Keratinocyte (primary cell): Measurements from ENCODE around the gene SESTD1. TPM values are rescaled to one million over a fixed set of nuclear protein-coding genes. Genes with fewer than 3 reads are reported as not detected.
"Not testable (repeated sequence)": the region's sequence is repeated elsewhere in the genome, so short reads cannot be mapped to it uniquely, and the experiment has no call there.

Experiments
- DNase-seq: peaks from one replicate; pipeline ENCODE4 v3.0.0-alpha.2; 2011; ENCODE audit warnings: low read depth, missing footprints, low spot score
- FAIRE-seq: peaks from 2 replicates; lab custom pipeline; 2011; peaks lifted over from hg19 to GRCh38; lab: Jason Lieb, UNC
- H2AFZ ChIP-seq: 2 replicates; pipeline ENCODE4 v1.6.0; 2012; ENCODE audit warnings: low read length, control low read depth, inconsistent platforms; ENCODE audit not compliant: control insufficient read depth
- H3K27ac ChIP-seq: 2 replicates; pipeline ENCODE4 v1.5.1; 2011; ENCODE audit warnings: low read length; ENCODE audit not compliant: control insufficient read depth, insufficient read depth
- H3K27me3 ChIP-seq: 3 replicates; pipeline ENCODE4 v1.6.0; 2011; ENCODE audit warnings: low read length; ENCODE audit not compliant: control insufficient read depth, insufficient read depth; ENCODE audit errors: extremely low read depth
- H3K36me3 ChIP-seq, 2 experiments: 2 replicates in 1 of 2; 3 replicates in 1 of 2; pipeline ENCODE4 v1.5.1; 2011; ENCODE audit warnings: low read length in 2 of 2, mild to moderate bottlenecking in 1 of 2; ENCODE audit not compliant: control insufficient read depth in 2 of 2, insufficient read depth in 2 of 2; ENCODE audit errors: extremely low read depth in 1 of 2
- H3K4me1 ChIP-seq: 3 replicates; pipeline ENCODE4 v1.5.1; 2011; ENCODE audit warnings: low read length; ENCODE audit not compliant: control insufficient read depth, insufficient read depth; ENCODE audit errors: extremely low read depth
- H3K4me2 ChIP-seq: 3 replicates; pipeline ENCODE4 v1.6.0; 2011; ENCODE audit warnings: low read depth, low read length; ENCODE audit not compliant: control insufficient read depth, insufficient read depth; ENCODE audit errors: extremely low read depth
- H3K4me3 ChIP-seq, 3 experiments: fragments of 200-600 bp in 1 of 3; sonication (generic) in 1 of 3; 2 replicates in 2 of 3; 3 replicates in 1 of 3; pipeline ENCODE4 v1.5.1; 2011 to 2016; ENCODE audit warnings: low read length in 3 of 3, mild to moderate bottlenecking in 3 of 3, control low read depth in 2 of 3, inconsistent platforms in 1 of 3, low read depth in 1 of 3, mixed read lengths in 1 of 3, mixed run types in 1 of 3, moderate library complexity in 1 of 3; ENCODE audit not compliant: control insufficient read depth in 2 of 3, insufficient read depth in 2 of 3; ENCODE audit errors: extremely low read depth in 1 of 3
- H3K79me2 ChIP-seq: 2 replicates; pipeline ENCODE4 v1.6.0; 2012; ENCODE audit warnings: low read length; ENCODE audit not compliant: control insufficient read depth, insufficient read depth
- H3K9ac ChIP-seq: 3 replicates; pipeline ENCODE4 v1.6.0; 2011; ENCODE audit warnings: low read length; ENCODE audit not compliant: control insufficient read depth, insufficient read depth; ENCODE audit errors: extremely low read depth
- H3K9me1 ChIP-seq: 3 replicates; pipeline ENCODE4 v1.6.0; 2011; ENCODE audit warnings: low read length; ENCODE audit not compliant: control insufficient read depth, insufficient read depth; ENCODE audit errors: extremely low read depth
- H3K9me3 ChIP-seq: 2 replicates; pipeline ENCODE4 v1.5.1; 2012; ENCODE audit warnings: low read depth, low read length; ENCODE audit not compliant: control insufficient read depth
- H4K20me1 ChIP-seq: 3 replicates; pipeline ENCODE4 v1.6.0; 2011; ENCODE audit warnings: low read length; ENCODE audit not compliant: control insufficient read depth, insufficient read depth; ENCODE audit errors: extremely low read depth
- EZH2 ChIP-seq: IDR thresholded peaks from one replicate; pipeline ENCODE4 v1.6.1; 2012; ENCODE audit warnings: inconsistent platforms, mild to moderate bottlenecking, low read length, moderate library complexity
- dilution Hi-C: fragments of 300-500 bp; cut with MboI; formaldehyde crosslinking; loops from one replicate; pipeline ENCODE4 v1.7.0; 2020; ENCODE audit warnings: low sequenced_read_pairs; ENCODE audit not compliant: extremely low pct_ligation_motif_present
- polyA plus RNA-seq, 5 experiments: library from polyadenylated mRNA; depleted of rRNA in 3 of 5; stranded (reverse) in 3 of 5; stranded (forward) in 1 of 5; unstranded in 1 of 5; fragments of >200 nt; gene quantifications; 1 replicate in 1 of 5; 2 replicates in 3 of 5; 3 replicates in 1 of 5; pipeline versions ENCODE4 v1.2.1 to v1.2.3, GENCODE V29; 2011 to 2012; ENCODE audit warnings: missing spikeins in 2 of 5, low read depth in 1 of 5, low replicate concordance in 1 of 5
- TF ChIP-seq, protein P1 (sequence below), 3 experiments: IDR thresholded peaks in 1 of 3; conservative IDR thresholded peaks in 1 of 3; optimal IDR thresholded peaks in 1 of 3; 2 replicates in 2 of 3; 3 replicates in 1 of 3; pipeline versions ENCODE3 to v1.5.1; 2011; ENCODE audit warnings: low read length in 3 of 3, mild to moderate bottlenecking in 3 of 3, moderate library complexity in 2 of 3, control low read depth in 1 of 3, inconsistent platforms in 1 of 3; ENCODE audit not compliant: insufficient read depth in 2 of 3; ENCODE audit errors: extremely low read depth in 1 of 3

Gene SESTD1
- polyA plus RNA-seq, 1 donor (not counting 4 experiments of a cell fraction or from before 2014, with no cell fraction given), result 22.3 TPM

DNA sequence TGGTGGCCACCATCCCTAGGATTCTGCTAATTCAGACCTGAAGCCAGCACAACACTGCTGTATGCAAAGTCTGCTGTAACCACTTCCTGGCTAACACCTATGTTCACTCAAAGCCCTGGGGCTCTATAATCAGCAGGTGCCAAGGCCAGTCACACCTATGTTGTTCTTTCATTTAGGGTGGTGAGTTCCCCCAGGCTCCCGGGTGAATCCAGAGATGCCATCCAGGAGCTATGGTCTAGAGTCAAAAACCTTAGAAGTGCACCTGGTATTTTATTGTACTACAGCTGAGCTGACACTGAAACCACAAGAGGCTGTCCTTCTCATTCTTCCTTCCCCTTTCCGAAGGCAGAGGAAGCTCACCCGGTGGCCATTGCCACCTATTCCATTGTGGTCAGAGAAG is 168.5 kb downstream of the SESTD1 start:
- Histone ChIP-seq H3K9ac (no peak overlapping the region), H3K4me2 (no peak overlapping the region), H4K20me1 (no peaks in the 10 kb centered on the region), H3K27me3 (no peaks in the 10 kb centered on the region), H2AFZ (no peak overlapping the region), H3K4me3 (no peak overlapping the region), H3K9me1 (no peaks in the 10 kb centered on the region), H3K36me3 (no peaks in the 10 kb centered on the region), H3K79me2 (no peaks in the 10 kb centered on the region), H3K4me1 (no peaks in the 10 kb centered on the region), H3K9me3 (no peaks in the 10 kb centered on the region), H3K27ac (no peak overlapping the region)
- FAIRE-seq (no peak), DNase-seq (no peak)
- TF ChIP-seq, protein P1, sequence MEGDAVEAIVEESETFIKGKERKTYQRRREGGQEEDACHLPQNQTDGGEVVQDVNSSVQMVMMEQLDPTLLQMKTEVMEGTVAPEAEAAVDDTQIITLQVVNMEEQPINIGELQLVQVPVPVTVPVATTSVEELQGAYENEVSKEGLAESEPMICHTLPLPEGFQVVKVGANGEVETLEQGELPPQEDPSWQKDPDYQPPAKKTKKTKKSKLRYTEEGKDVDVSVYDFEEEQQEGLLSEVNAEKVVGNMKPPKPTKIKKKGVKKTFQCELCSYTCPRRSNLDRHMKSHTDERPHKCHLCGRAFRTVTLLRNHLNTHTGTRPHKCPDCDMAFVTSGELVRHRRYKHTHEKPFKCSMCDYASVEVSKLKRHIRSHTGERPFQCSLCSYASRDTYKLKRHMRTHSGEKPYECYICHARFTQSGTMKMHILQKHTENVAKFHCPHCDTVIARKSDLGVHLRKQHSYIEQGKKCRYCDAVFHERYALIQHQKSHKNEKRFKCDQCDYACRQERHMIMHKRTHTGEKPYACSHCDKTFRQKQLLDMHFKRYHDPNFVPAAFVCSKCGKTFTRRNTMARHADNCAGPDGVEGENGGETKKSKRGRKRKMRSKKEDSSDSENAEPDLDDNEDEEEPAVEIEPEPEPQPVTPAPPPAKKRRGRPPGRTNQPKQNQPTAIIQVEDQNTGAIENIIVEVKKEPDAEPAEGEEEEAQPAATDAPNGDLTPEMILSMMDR (optimal IDR thresholded peaks at IDR 0.05 in 1 of 3, IDR thresholded peaks at IDR 0.05 in 1 of 3, conservative IDR thresholded peaks at IDR 0.05 in 1 of 3; ENCODE audit: extremely low read depth in 1 of 3, insufficient read depth in 2 of 3, low read length in 3 of 3), result no peak
- no peak for TF ChIP-seq EZH2
- dilution Hi-C loops, result no loop called here

DNA sequence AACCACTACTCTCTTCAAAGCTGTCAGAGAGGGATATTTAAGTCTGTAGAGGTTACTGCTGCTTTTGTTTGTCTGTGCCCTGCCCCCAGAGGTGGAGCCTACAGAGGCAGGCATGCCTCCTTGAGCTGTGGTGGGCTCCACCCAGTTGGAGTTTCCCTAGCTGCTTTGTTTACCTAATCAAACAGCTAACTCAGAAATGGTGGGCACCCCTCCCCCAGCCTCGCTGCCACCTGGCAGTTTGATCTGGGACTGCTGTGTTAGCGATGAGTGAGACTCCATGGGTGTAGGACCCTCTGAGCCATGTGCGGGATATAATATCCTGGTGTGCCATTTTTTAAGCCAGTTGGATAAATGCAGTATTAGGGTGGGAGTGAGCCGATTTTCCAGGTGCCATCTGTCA is 171.7 kb downstream of the SESTD1 start:
- H3K79me2 ChIP-seq, FAIRE-seq, H3K9ac ChIP-seq, H3K4me2 ChIP-seq, H3K4me3 ChIP-seq, H3K9me1 ChIP-seq, H3K27me3 ChIP-seq, H3K4me1 ChIP-seq, H3K36me3 ChIP-seq, H3K9me3 ChIP-seq, dilution Hi-C loops, DNase-seq, H3K27ac ChIP-seq, H4K20me1 ChIP-seq, H2AFZ ChIP-seq: not testable (repeated sequence)

DNA sequence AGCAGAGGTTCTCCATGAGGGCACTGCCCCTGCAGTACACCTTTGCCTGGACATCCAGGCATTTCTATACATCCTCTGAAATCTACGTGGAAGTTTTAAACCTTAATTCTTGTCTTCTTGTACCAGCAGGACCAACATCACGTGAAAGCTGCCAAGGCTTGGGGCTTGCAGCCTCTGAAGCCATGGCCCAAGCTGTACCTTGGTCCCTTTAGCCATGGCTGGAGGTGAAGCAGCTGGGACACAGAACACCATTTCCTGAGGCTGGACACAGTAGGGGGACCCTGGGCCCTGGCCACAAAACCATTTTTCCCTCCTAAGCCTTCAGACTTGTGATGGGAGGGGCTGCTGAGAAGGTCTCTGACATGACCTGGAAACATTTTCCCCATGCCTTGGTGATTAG is 181.9 kb downstream of the SESTD1 start:
- FAIRE-seq, result no peak

More for the DNA sequence above, 181.9 kb downstream of the SESTD1 start:
- Histone ChIP-seq H3K36me3 (no peaks in the 10 kb centered on the region), H3K4me2 (no peak overlapping the region), H4K20me1 (no peaks in the 10 kb centered on the region), H3K4me3 (no peak overlapping the region), H2AFZ (no peak overlapping the region), H3K9me3 (no peaks in the 10 kb centered on the region), H3K4me1 (no peaks in the 10 kb centered on the region), H3K79me2 (no peaks in the 10 kb centered on the region), H3K27ac (no peak overlapping the region), H3K9me1 (no peaks in the 10 kb centered on the region), H3K27me3 (no peaks in the 10 kb centered on the region), H3K9ac (no peak overlapping the region)
- dilution Hi-C loops, result no loop called here
- no peak for DNase-seq
- TF ChIP-seq, protein P1 (optimal IDR thresholded peaks at IDR 0.05 in 1 of 3, IDR thresholded peaks at IDR 0.05 in 1 of 3, conservative IDR thresholded peaks at IDR 0.05 in 1 of 3; ENCODE audit: extremely low read depth in 1 of 3, insufficient read depth in 2 of 3, low read length in 3 of 3), result no peak
